H1 (cell line): ENCODE results near the gene GNG4. TPM values are rescaled to one million over a fixed set of nuclear protein-coding genes. Genes with fewer than 3 reads are reported as not detected.

Experiments
- CTCF ChIA-PET: fragments of 300-600 bp; sonication (Branson Sonifier 250); formaldehyde crosslinking; loops from one replicate; lab custom pipeline; 2021; ENCODE audit not compliant: partially characterized antibody; lab: Charles Lee
- POLR2A ChIA-PET: fragments of 300-600 bp; sonication (Branson Sonifier 250); formaldehyde crosslinking; loops from one replicate; lab custom pipeline; 2021; ENCODE audit warnings: inconsistent platforms; ENCODE audit not compliant: partially characterized antibody; lab: Charles Lee
- DNase-seq, 2 experiments: peaks; one replicate each; pipeline versions ENCODE4 v3.0.0 to v3.0.0-alpha.2; 2010 to 2022; ENCODE audit warnings: low spot score in 2 of 2, low read depth in 1 of 2, mixed read lengths in 1 of 2
- FAIRE-seq: peaks from 2 replicates; lab custom pipeline; 2011; peaks lifted over from hg19 to GRCh38; lab: Jason Lieb, UNC
- H2AFZ ChIP-seq: 2 replicates; pipeline ENCODE4 v1.8.1; 2012; ENCODE audit warnings: low read length, inconsistent platforms
- H2AK5ac ChIP-seq: 2 replicates; pipeline ENCODE4 v1.6.1; 2013; ENCODE audit warnings: low read depth, low read length
- H2BK120ac ChIP-seq: replicated peaks from 2 replicates; pipeline ENCODE3; 2013; ENCODE audit warnings: low read depth, low read length, inconsistent platforms
- H2BK12ac ChIP-seq: 2 replicates; pipeline ENCODE4 v1.6.1; 2013; ENCODE audit warnings: low read depth, low read length
- H2BK15ac ChIP-seq: 2 replicates; pipeline ENCODE4 v1.6.1; 2013; ENCODE audit warnings: low read length
- H2BK20ac ChIP-seq: 2 replicates; pipeline ENCODE4 v1.6.1; 2013; ENCODE audit warnings: low read length
- H2BK5ac ChIP-seq: 2 replicates; pipeline ENCODE4 v1.6.1; 2013; ENCODE audit warnings: low read depth, low read length
- H3K14ac ChIP-seq: 2 replicates; pipeline ENCODE4 v1.6.1; 2013; ENCODE audit warnings: inconsistent platforms; ENCODE audit not compliant: insufficient read length
- H3K18ac ChIP-seq: 2 replicates; pipeline ENCODE4 v1.6.1; 2013; ENCODE audit warnings: low read length; ENCODE audit errors: extremely low read depth
- H3K23ac ChIP-seq: 2 replicates; pipeline ENCODE4 v1.6.1; 2013; ENCODE audit warnings: inconsistent platforms; ENCODE audit not compliant: insufficient read length
- H3K23me2 ChIP-seq: 2 replicates; pipeline ENCODE4 v1.6.1; 2013; ENCODE audit warnings: low read depth, low read length
- H3K27ac ChIP-seq: 2 replicates; pipeline ENCODE4 v1.6.1; 2011; ENCODE audit warnings: low read depth, low read length, inconsistent platforms
- H3K27me3 ChIP-seq, 4 experiments: replicated peaks in 1 of 4; 1 replicate in 1 of 4; 2 replicates in 3 of 4; pipeline versions ENCODE4 v1.6.1 to v1.8.1; 2011 to 2013; ENCODE audit warnings: low read length in 3 of 4, mild to moderate bottlenecking in 3 of 4, inconsistent platforms in 2 of 4, mixed read lengths in 2 of 4, moderate library complexity in 1 of 4; ENCODE audit not compliant: control insufficient read depth in 3 of 4, insufficient read depth in 3 of 4; ENCODE audit errors: extremely low read depth in 1 of 4
- H3K36me3 ChIP-seq, 4 experiments: 2 replicates each; pipeline versions ENCODE4 v1.6.1 to v1.8.1; 2011 to 2013; ENCODE audit warnings: mild to moderate bottlenecking in 4 of 4, low read length in 3 of 4, moderate library complexity in 2 of 4, control low read depth in 1 of 4, inconsistent platforms in 1 of 4; ENCODE audit not compliant: insufficient read depth in 4 of 4, control insufficient read depth in 2 of 4
- H3K4ac ChIP-seq: replicated peaks from 2 replicates; pipeline ENCODE3; 2013; ENCODE audit warnings: low read length, low read depth, mixed read lengths, inconsistent platforms; ENCODE audit not compliant: insufficient read length
- H3K4me1 ChIP-seq, 4 experiments: replicated peaks in 1 of 4; 1 replicate in 1 of 4; 2 replicates in 3 of 4; pipeline versions ENCODE4 v1.6.1 to v1.8.1; 2011 to 2013; ENCODE audit warnings: low read length in 3 of 4, inconsistent platforms in 2 of 4, mixed read lengths in 1 of 4; ENCODE audit not compliant: insufficient read depth in 4 of 4, control insufficient read depth in 3 of 4
- H3K4me2 ChIP-seq, 2 experiments: 2 replicates each; pipeline versions ENCODE4 v1.6.1 to v1.8.1; 2011 to 2013; ENCODE audit warnings: low read depth in 2 of 2, low read length in 2 of 2, control low read depth in 1 of 2, inconsistent platforms in 1 of 2, mild to moderate bottlenecking in 1 of 2; ENCODE audit not compliant: insufficient read depth in 1 of 2
- H3K4me3 ChIP-seq, 4 experiments: fragments of 200-600, 300-600 bp in 1 of 4; sonication (generic), shearing (Covaris generic), sonication (Bioruptor Twin) in 1 of 4; 2 replicates each; pipeline versions ENCODE4 v1.5.1 to v1.8.1; 2011 to 2016; ENCODE audit warnings: low read length in 4 of 4, low read depth in 3 of 4, control low read depth in 2 of 4, inconsistent platforms in 2 of 4, mild to moderate bottlenecking in 2 of 4, mixed read lengths in 1 of 4, moderate library complexity in 1 of 4; ENCODE audit not compliant: insufficient read depth in 2 of 4; ENCODE audit errors: extremely low read depth in 1 of 4
- H3K56ac ChIP-seq: replicated peaks from 2 replicates; pipeline ENCODE3; 2013; ENCODE audit warnings: low read depth, mild to moderate bottlenecking, mixed read lengths, low read length, inconsistent platforms; ENCODE audit not compliant: insufficient read length
- H3K79me1 ChIP-seq: 2 replicates; pipeline ENCODE4 v1.6.1; 2013; ENCODE audit warnings: low read depth, low read length, control low read depth
- H3K79me2 ChIP-seq, 2 experiments: 2 replicates each; pipeline versions ENCODE4 v1.6.1 to v1.8.1; 2012 to 2013; ENCODE audit warnings: low read length in 2 of 2, mild to moderate bottlenecking in 2 of 2, inconsistent platforms in 1 of 2; ENCODE audit not compliant: insufficient read depth in 2 of 2, control insufficient read depth in 1 of 2
- H3K9ac ChIP-seq, 4 experiments: replicated peaks in 1 of 4; 1 replicate in 1 of 4; 2 replicates in 3 of 4; pipeline versions ENCODE4 v1.6.1 to v1.8.1; 2011 to 2013; ENCODE audit warnings: low read depth in 3 of 4, low read length in 3 of 4, control low read depth in 2 of 4, mild to moderate bottlenecking in 2 of 4, moderate library complexity in 2 of 4, inconsistent platforms in 1 of 4; ENCODE audit errors: extremely low read depth in 1 of 4
- H3K9me3 ChIP-seq, 2 experiments: 2 replicates each; pipeline versions ENCODE4 v1.6.1 to v1.8.1; 2012 to 2013; ENCODE audit warnings: mild to moderate bottlenecking in 2 of 2, moderate library complexity in 2 of 2, control low read depth in 1 of 2, inconsistent platforms in 1 of 2, low read depth in 1 of 2, low read length in 1 of 2, mixed read lengths in 1 of 2; ENCODE audit not compliant: insufficient read depth in 2 of 2
- H4K20me1 ChIP-seq, 2 experiments: replicated peaks in 1 of 2; 2 replicates each; pipeline versions ENCODE3 to v1.8.1; 2011 to 2013; ENCODE audit warnings: inconsistent platforms in 2 of 2, low read length in 2 of 2, mild to moderate bottlenecking in 1 of 2; ENCODE audit not compliant: insufficient read depth in 2 of 2, control insufficient read depth in 1 of 2
- H4K5ac ChIP-seq: 2 replicates; pipeline ENCODE4 v1.6.1; 2013; ENCODE audit warnings: low read length, low read depth, mixed read lengths, inconsistent platforms; ENCODE audit not compliant: insufficient read length
- H4K8ac ChIP-seq: 2 replicates; pipeline ENCODE4 v1.8.0; 2013; ENCODE audit warnings: mild to moderate bottlenecking, moderate library complexity, low read length, inconsistent platforms; ENCODE audit not compliant: insufficient read depth; ENCODE audit errors: extremely low read depth
- H4K91ac ChIP-seq: replicated peaks from 2 replicates; pipeline ENCODE3; 2013; ENCODE audit warnings: low read length, mixed read lengths, inconsistent platforms; ENCODE audit not compliant: insufficient read length
- EGR1 ChIP-seq: IDR thresholded peaks from 2 replicates; pipeline ENCODE4 v1.6.1; 2011; ENCODE audit warnings: low read depth, low read length, borderline replicate concordance
- JUND ChIP-seq: IDR thresholded peaks from 2 replicates; pipeline ENCODE4 v1.6.1; 2011; ENCODE audit warnings: mild to moderate bottlenecking, improper control_type of control experiment, low read length
- SP2 ChIP-seq: IDR thresholded peaks from 2 replicates; pipeline ENCODE4 v1.6.1; 2012; ENCODE audit warnings: mild to moderate bottlenecking, low read length, inconsistent platforms
- WGBS, 2 experiments: shearing (Covaris generic) in 1 of 2; methylation state at CpG; one replicate each; pipeline versions ENCODE4 v1.1.6 to v1.1.7; 2013 to 2015; ENCODE audit warnings: low lambda C conversion rate in 2 of 2, mixed read lengths in 2 of 2, inconsistent platforms in 1 of 2, low coverage in 1 of 2, missing lambda C conversion rate in 1 of 2; ENCODE audit not compliant: insufficient replicate concordance in 2 of 2, insufficient coverage in 1 of 2, insufficient read length in 1 of 2; ENCODE audit errors: extremely low coverage in 1 of 2, missing lambda C conversion rate in 1 of 2; 5-methylcytosine and 5-hydroxymethylcytosine counted together
- polyA plus RNA-seq, 7 experiments: library from polyadenylated mRNA; depleted of rRNA in 3 of 7; stranded (reverse) in 5 of 7; unstranded in 2 of 7; fragments of >200 nt in 5 of 7; fragments of 200-250 nt in 2 of 7; gene quantifications; 1 replicate in 5 of 7; 2 replicates in 1 of 7; 4 replicates in 1 of 7; pipeline versions ENCODE4 v1.2.1 to v1.2.3, GENCODE V29; 2011 to 2013; ENCODE audit warnings: missing spikeins in 2 of 7, mixed read lengths in 2 of 7
- total RNA-seq: library from RNA; stranded (reverse); fragmentation: NEBNext Ultra II Directional; extraction: Animal tissue kit (Norgen Biotek cat#: 25700); gene quantifications from 2 replicates; pipeline ENCODE4 v1.2.1, GENCODE V29; 2021

GNG4 gene
- total and polyA plus RNA-seq, 2 of the 8 experiments (the other 6 are each of a cell fraction or from before 2014, with no cell fraction given): 95.5 to 96.8 TPM

DNA sequence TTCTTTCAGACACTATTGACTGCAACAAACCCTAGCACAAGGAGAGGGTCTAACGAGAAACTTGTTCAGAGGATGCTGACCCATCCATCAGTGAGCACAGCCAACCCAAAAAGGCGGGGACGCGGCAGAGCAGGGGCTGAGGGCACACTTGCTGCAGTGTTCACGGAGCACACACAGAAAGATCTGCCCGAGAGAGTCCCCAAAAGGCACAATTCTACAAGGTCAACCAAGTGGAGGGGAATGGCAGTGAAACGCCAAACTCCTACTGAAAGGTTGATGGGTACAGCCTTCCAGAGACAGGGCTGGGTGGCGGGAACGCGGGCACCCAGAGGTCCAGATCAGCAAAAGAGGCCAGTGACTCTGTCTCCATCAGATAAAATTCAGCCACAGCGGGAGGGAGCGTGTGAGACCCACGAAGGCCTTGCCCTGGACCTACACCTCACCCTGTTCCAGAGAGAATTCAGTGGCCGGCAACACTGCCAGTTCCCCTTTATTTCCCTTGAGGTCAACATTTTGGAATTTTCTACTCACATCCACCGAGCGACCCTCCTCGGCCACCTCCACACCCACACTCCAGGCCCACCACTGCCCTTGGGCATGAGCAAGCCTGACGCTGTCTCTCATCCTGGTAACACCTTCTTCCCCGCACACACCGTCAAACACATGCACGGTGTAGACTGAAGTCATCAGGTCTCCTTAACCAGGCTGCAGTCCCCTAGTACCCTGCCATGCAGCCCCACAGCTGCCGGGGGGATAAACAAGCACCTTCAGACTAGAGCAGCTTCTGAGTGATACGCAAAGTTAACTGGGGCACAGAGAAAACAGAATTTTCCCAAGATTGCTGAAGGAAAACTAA, 5.5 kb downstream of the GNG4 start:
- WGBS, 2 experiments: 87% methylated on average over 23 of the region's 23 CpGs; no CpG with 5 or more reads in 1 of the 2 experiments
- H3K4me2 ChIP-seq: peak overlapping the region in 1 of 2 experiments; percentile 68; a peak in 2 of 4 replicates
- H2BK12ac ChIP-seq: peak overlapping the region; percentile 97
- peaks cover 0 to 84% of the 10 kb centered on the region in 2 experiments; a peak in 3 of 4 replicates for H3K79me2 ChIP-seq
- peaks cover 9 to 10% of the 10 kb centered on the region in 2 experiments for H4K20me1 ChIP-seq
- H3K36me3 ChIP-seq: no peaks in the 10 kb centered on the region
- no peak overlapping the region for H2BK120ac ChIP-seq
- H2BK15ac ChIP-seq: peak overlapping the region; percentile 88
- peak overlapping the region; percentile 8; the same call in 1 of the 2 replicates for H3K27ac ChIP-seq
- H3K27me3 ChIP-seq: no peaks in the 10 kb centered on the region
- peak overlapping the region; percentile 76; the same call in 1 of the 2 replicates for H2AK5ac ChIP-seq
- no peak overlapping the region for H2AFZ ChIP-seq
- H3K79me1 ChIP-seq: no peaks in the 10 kb centered on the region; the same call in 1 of the 2 replicates
- H3K14ac ChIP-seq: no peak overlapping the region
- H3K4ac ChIP-seq: peak overlapping the region; percentile 76
- peaks cover 8% of the 10 kb centered on the region; the same call in 1 of the 2 replicates for H3K23me2 ChIP-seq
- no peak overlapping the region; the same call in 1 of the 2 replicates for H4K8ac ChIP-seq
- no peak overlapping the region for H3K56ac ChIP-seq
- no peak overlapping the region for H4K5ac ChIP-seq
- H3K9me3 ChIP-seq: no peaks in the 10 kb centered on the region
- peak overlapping the region; percentile 57 for H3K18ac ChIP-seq
- DNase-seq: no peak
- no peak overlapping the region for H3K23ac ChIP-seq
- FAIRE-seq: no peak
- ChIA-PET CTCF (interaction anchor here (2.0 kb wide), 1 partner anchor 86 kb away, joined by 6 read pairs; no protein-coding TSS in a partner anchor), POLR2A (no interaction called here)
- H3K4me3 ChIP-seq: no peak overlapping the region
- TF ChIP-seq SP2 (no peak), JUND (no peak), EGR1 (no peak)
- peak overlapping the region; percentile 50 for H4K91ac ChIP-seq
- H3K4me1 ChIP-seq: peaks cover 18 to 52% (median 30%) of the 10 kb centered on the region in 4 experiments
- H3K9ac ChIP-seq: peak overlapping the region in 1 of 4 experiments; percentile 8; a peak in 3 of 7 replicates
- peak overlapping the region; percentile 73; the same call in 1 of the 2 replicates for H2BK5ac ChIP-seq
- H2BK20ac ChIP-seq: 0 out of 2 replicates have a peak overlapping the region, but pooled peaks have one; percentile 40
